ENCODE measurements around the gene SNRNP25.
"Not testable (repeated sequence)": the region's sequence is repeated elsewhere in the genome, so short reads cannot be mapped to it uniquely, and the experiment has no call there.

SNRNP25 gene

GRCh38 chr16:38941-39892, 14.4 kb upstream of the SNRNP25 start:
- H3K4me3 ChIP-seq (ENCODE audit: low read depth, low read length) = no peak overlapping the region
- no peak for TF ChIP-seq CTCF (IDR thresholded peaks at IDR 0.05; ENCODE audit: borderline replicate concordance, insufficient read depth, low read depth, low read length)

GRCh38 chr16:41439-42068, 12.1 kb upstream of the SNRNP25 start:
- no peak for TF ChIP-seq CTCF (IDR thresholded peaks at IDR 0.05; ENCODE audit: borderline replicate concordance, insufficient read depth, low read depth, low read length)
- H3K4me3 ChIP-seq (ENCODE audit: low read depth, low read length) = no peak overlapping the region

- no peak overlapping the region for H3K4me3 ChIP-seq (ENCODE audit: low read depth, low read length)
- TF ChIP-seq CTCF (IDR thresholded peaks at IDR 0.05; ENCODE audit: borderline replicate concordance, insufficient read depth, low read depth, low read length) = no peak
Observed at GRCh38 chr16:42069-42457, 11.6 kb upstream of the SNRNP25 start.

GRCh38 chr16:42691-43090, 10.9 kb upstream of the SNRNP25 start:
- H3K4me3 ChIP-seq (ENCODE audit: low read depth, low read length) = no peak overlapping the region
- no peak for TF ChIP-seq CTCF (IDR thresholded peaks at IDR 0.05; ENCODE audit: borderline replicate concordance, insufficient read depth, low read depth, low read length)

GRCh38 chr16:43294-43693, 10.3 kb upstream of the SNRNP25 start:
- no peak overlapping the region for H3K4me3 ChIP-seq (ENCODE audit: low read depth, low read length)
- no peak for TF ChIP-seq CTCF (IDR thresholded peaks at IDR 0.05; ENCODE audit: borderline replicate concordance, insufficient read depth, low read depth, low read length)

- H3K4me3 ChIP-seq (ENCODE audit: low read depth, low read length) = no peak overlapping the region
- no peak for TF ChIP-seq CTCF (IDR thresholded peaks at IDR 0.05; ENCODE audit: borderline replicate concordance, insufficient read depth, low read depth, low read length)
Observed at GRCh38 chr16:44655-45054, 9.0 kb upstream of the SNRNP25 start.

GRCh38 chr16:45454-45853, 8.2 kb upstream of the SNRNP25 start:
- no peak for TF ChIP-seq CTCF (IDR thresholded peaks at IDR 0.05; ENCODE audit: borderline replicate concordance, insufficient read depth, low read depth, low read length)
- no peak overlapping the region for H3K4me3 ChIP-seq (ENCODE audit: low read depth, low read length)

- H3K4me3 ChIP-seq (ENCODE audit: low read depth, low read length) = not testable (repeated sequence)
Observed at GRCh38 chr16:46510-46909, 7.1 kb upstream of the SNRNP25 start.
